CD4-positive, alpha-beta memory T cell (primary cell): Measurements from ENCODE around the gene CFAP77. TPM values are rescaled to one million over a fixed set of nuclear protein-coding genes. Genes with fewer than 3 reads are reported as not detected.

Experiments
- CTCF ChIA-PET: fragments of 350-600 bp; sonication (Branson Sonifier 250); formaldehyde crosslinking; loops from one replicate; lab custom pipeline; 2021; ENCODE audit warnings: inconsistent platforms; ENCODE audit not compliant: partially characterized antibody; lab: Charles Lee
- POLR2A ChIA-PET: fragments of 350-600 bp; sonication (Branson Sonifier 250); formaldehyde crosslinking; loops from one replicate; lab custom pipeline; 2021; ENCODE audit not compliant: partially characterized antibody; lab: Charles Lee
- DNase-seq, 5 donors: peaks; one replicate each; pipeline versions ENCODE4 v3.0.0 to v3.0.0-alpha.2; 2020 to 2022; ENCODE audit warnings: mixed read lengths in 1 of 5
- H3K27ac ChIP-seq: one replicate; pipeline ENCODE4 v1.7.0; 2013; ENCODE audit warnings: low read depth, low read length
- H3K27me3 ChIP-seq: 2 replicates; pipeline ENCODE4 v1.7.0; 2013; ENCODE audit warnings: mild to moderate bottlenecking, low read length, moderate library complexity; ENCODE audit not compliant: insufficient read depth
- H3K36me3 ChIP-seq: 2 replicates; pipeline ENCODE4 v1.7.0; 2013; ENCODE audit warnings: mild to moderate bottlenecking, low read length, moderate library complexity; ENCODE audit not compliant: insufficient read depth
- H3K4me1 ChIP-seq: 2 replicates; pipeline ENCODE4 v1.7.0; 2013; ENCODE audit warnings: mild to moderate bottlenecking, low read length, moderate library complexity; ENCODE audit not compliant: insufficient read depth
- H3K4me3 ChIP-seq, 2 donors: one replicate each; pipeline ENCODE4 v1.7.0; 2013; ENCODE audit warnings: low read length in 2 of 2, mild to moderate bottlenecking in 1 of 2
- H3K9me3 ChIP-seq, 2 donors: one replicate each; pipeline ENCODE4 v1.7.0; 2013; ENCODE audit warnings: low read length in 2 of 2, control low read depth in 1 of 2; ENCODE audit not compliant: control insufficient read depth in 1 of 2
- H3K27ac Mint-ChIP-seq, 7 donors: one replicate each; pipeline ENCODE4 v1.8.0; 2020 to 2021; ENCODE audit warnings: mixed read lengths in 7 of 7, mild to moderate bottlenecking in 6 of 7, inconsistent platforms in 3 of 7, moderate library complexity in 3 of 7
- H3K27me3 Mint-ChIP-seq, 2 donors: one replicate each; pipeline ENCODE4 v1.8.0; 2020 to 2021; ENCODE audit warnings: mixed read lengths in 2 of 2
- H3K36me3 Mint-ChIP-seq, 2 donors: one replicate each; pipeline ENCODE4 v1.8.0; 2020 to 2021; ENCODE audit warnings: mixed read lengths in 2 of 2, inconsistent platforms in 1 of 2, mild to moderate bottlenecking in 1 of 2
- H3K4me1 Mint-ChIP-seq, 4 donors: one replicate each; pipeline ENCODE4 v1.8.0; 2020 to 2021; ENCODE audit warnings: mixed read lengths in 4 of 4, mild to moderate bottlenecking in 1 of 4
- H3K4me3 Mint-ChIP-seq, 8 donors: one replicate each; pipeline ENCODE4 v1.8.0; 2020 to 2021; ENCODE audit warnings: mixed read lengths in 8 of 8, mild to moderate bottlenecking in 7 of 8, moderate library complexity in 6 of 8, inconsistent platforms in 3 of 8
- H3K9me3 Mint-ChIP-seq, 8 donors: one replicate each; pipeline ENCODE4 v1.8.0; 2020 to 2021; ENCODE audit warnings: mixed read lengths in 8 of 8, mild to moderate bottlenecking in 5 of 8, inconsistent platforms in 3 of 8, moderate library complexity in 1 of 8
- intact Hi-C: fragments of 100-400 bp; cut with micrococcal nuclease; formaldehyde crosslinking; loops from one replicate; pipeline ENCODE4 v1.15.1; 2023
- polyA plus RNA-seq, 2 donors: library from polyadenylated mRNA; unstranded; fragments of 300-500 nt; fragmentation: Illumina TruSeq; gene quantifications; one replicate each; pipeline ENCODE4 v1.2.3, GENCODE V29; 2021
- total RNA-seq, 2 experiments: library from RNA; stranded (reverse); gene quantifications; one replicate each; pipeline ENCODE4 v1.2.3, GENCODE V29; 2021

CFAP77 gene
- total and polyA plus RNA-seq, 4 experiments from 2014 or later, result not detected

DNA sequence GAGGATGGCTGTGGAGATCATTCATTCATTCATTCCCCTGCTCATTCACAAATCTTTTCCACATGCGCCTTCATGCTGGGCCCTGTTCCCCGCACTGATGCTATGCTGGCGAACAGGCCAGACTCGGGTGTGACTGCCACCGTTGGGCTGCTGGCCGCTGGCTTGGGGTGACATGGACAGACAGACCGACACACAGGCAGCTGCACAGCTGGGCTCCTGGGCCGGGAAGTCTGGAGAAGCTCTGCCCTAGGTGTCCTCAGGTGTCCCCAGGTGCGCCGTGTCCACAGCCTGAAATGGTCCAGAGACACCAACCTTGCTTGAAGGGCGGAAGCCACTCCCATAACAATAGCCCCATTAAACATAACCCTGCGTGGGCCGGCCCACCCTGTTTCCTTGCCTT is 137.4 kb downstream of the CFAP77 start:
- no peaks in the 10 kb centered on the region for H3K9me3 ChIP-seq
- Mint-ChIP-seq H3K36me3 (no peaks in the 10 kb centered on the region), H3K4me1 (no peaks in the 10 kb centered on the region), H3K4me3 (no peak overlapping the region), H3K9me3 (no peaks in the 10 kb centered on the region), H3K27me3 (peaks cover 15% of the 10 kb centered on the region in 2 donors), H3K27ac (no peak overlapping the region)
- ChIA-PET POLR2A (no interaction called here), CTCF (no interaction called here)
- H3K36me3 ChIP-seq, result no peaks in the 10 kb centered on the region
- H3K4me3 ChIP-seq, result no peak overlapping the region
- no peak for DNase-seq
- H3K27ac ChIP-seq, result no peak overlapping the region
- H3K4me1 ChIP-seq, result no peaks in the 10 kb centered on the region
- no peaks in the 10 kb centered on the region for H3K27me3 ChIP-seq
- intact Hi-C loops, result no loop called here

DNA sequence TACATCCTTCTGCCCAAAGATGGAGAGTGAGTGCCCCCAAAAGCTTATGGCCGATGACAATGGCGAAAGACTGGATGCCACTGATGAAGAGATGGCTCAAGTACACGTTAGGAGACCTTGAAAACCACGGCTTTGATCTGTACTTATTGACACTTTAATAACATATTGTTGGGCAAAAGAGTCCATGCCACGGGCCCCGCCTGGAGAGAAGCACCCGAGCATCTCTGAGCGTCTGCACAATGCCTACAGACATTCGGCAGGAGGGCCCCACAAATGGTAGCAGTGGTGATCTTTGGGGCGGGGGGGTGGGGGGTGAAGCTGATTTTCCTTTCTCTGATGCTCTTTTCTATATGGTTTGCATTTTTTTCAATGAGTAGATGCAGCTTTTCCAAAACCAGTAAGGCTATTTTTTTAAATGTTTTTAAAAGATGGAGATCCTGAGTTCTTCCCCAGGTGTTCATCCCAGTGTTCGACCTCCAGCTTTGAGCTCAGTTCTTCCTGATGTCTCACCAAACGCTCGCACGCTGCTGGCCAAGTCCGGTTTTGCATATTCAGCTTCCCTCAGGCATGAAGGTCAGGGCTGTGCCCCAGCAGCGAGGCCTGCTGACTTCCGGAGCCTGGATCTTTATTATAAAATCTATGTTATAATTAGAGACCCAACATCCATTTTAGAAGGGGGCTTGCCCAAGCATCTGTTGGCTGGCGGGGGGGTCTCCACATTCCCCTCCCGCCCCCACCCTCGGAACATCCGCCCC is 138.1 kb downstream of the CFAP77 start:
- H3K4me3 ChIP-seq, result no peak overlapping the region
- DNase-seq, result no peak
- Mint-ChIP-seq H3K9me3 (no peaks in the 10 kb centered on the region), H3K36me3 (no peaks in the 10 kb centered on the region), H3K27ac (no peak overlapping the region), H3K27me3 (peaks cover 15 to 19% of the 10 kb centered on the region in 2 donors), H3K4me1 (no peaks in the 10 kb centered on the region), H3K4me3 (no peak overlapping the region)
- intact Hi-C loops, result no loop called here
- no peak overlapping the region for H3K27ac ChIP-seq
- no peaks in the 10 kb centered on the region for H3K36me3 ChIP-seq
- H3K27me3 ChIP-seq, result no peaks in the 10 kb centered on the region
- H3K9me3 ChIP-seq, result no peaks in the 10 kb centered on the region
- CTCF ChIA-PET, result no interaction called here
- POLR2A ChIA-PET, result no interaction called here
- no peaks in the 10 kb centered on the region for H3K4me1 ChIP-seq

DNA sequence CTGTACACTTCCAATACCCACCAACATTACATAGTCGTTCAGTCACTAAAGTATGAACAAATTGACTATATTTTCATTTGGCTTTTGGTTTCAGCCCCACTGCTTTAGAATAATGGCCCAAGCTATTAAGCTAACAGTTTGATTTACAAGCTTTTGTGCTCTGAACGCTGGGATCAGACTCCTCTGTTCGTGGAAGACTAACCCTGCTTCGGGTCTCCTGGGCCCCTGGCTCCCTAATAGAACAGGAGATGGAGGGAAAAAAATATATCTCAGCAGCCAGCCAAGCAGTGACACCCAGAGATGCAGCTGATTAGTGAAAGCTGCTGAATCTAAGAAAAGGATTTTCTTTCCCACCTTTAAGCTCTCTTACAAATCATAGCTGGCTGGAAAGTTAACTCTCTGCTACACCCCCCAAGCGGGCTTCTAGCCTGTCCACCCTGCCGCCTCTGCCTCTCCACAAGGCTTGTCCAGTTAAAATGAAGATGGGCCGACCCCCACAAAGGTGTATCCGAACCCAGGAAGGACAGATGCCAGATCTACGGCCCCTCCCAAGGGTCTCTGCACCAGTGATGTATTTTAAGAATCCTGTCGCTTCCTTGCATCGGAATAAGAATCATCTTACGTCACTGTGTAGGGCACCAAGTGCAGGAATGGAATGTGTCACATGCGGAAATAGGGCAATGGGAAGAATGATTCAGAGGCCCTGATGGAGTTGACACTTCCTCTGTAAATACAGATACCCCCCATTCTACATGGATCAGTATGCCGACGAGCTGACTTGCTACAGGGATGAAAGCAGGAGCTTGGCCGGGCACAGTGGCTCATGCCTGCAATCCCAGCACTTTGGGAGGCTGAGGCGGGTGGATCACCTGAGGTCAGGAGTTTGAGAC is 139.0 kb downstream of the CFAP77 start:
- no peaks in the 10 kb centered on the region for H3K9me3 ChIP-seq
- no peak for DNase-seq
- H3K27ac ChIP-seq, result no peak overlapping the region
- CTCF ChIA-PET, result no interaction called here
- POLR2A ChIA-PET, result no interaction called here
- no peak overlapping the region for H3K27ac Mint-ChIP-seq
- no peaks in the 10 kb centered on the region for H3K9me3 Mint-ChIP-seq
- H3K36me3 ChIP-seq, result no peaks in the 10 kb centered on the region
- no peak overlapping the region for H3K4me3 ChIP-seq
- H3K36me3 Mint-ChIP-seq, result no peaks in the 10 kb centered on the region
- no peaks in the 10 kb centered on the region for H3K4me1 Mint-ChIP-seq
- H3K4me1 ChIP-seq, result no peaks in the 10 kb centered on the region
- intact Hi-C loops, result no loop called here
- H3K4me3 Mint-ChIP-seq, result no peak overlapping the region
- peaks cover 15 to 20% of the 10 kb centered on the region in 2 donors for H3K27me3 Mint-ChIP-seq
- H3K27me3 ChIP-seq, result no peaks in the 10 kb centered on the region

DNA sequence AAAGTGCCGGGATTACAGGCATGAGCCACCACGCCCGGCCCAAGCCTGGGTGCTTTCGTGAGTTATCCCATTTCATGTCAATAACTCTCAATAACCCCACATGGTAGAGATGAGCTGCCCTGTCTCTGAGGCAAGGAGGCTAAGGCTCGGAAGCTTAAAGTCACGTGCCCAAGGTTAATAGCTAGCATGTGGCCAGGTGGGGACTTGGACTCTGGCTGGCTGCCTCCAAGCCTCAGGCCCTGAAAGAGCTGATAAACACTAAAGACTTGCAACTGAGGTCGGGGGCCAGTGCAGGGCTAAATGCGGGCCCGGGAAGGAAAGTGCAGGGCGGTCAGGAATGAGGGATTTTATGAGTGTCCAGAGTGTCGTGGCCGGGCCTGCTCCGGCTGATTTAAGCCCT is 141.5 kb downstream of the CFAP77 start:
- Mint-ChIP-seq H3K9me3 (no peaks in the 10 kb centered on the region), H3K36me3 (no peaks in the 10 kb centered on the region), H3K27me3 (peaks cover 27 to 31% of the 10 kb centered on the region in 2 donors), H3K4me1 (no peaks in the 10 kb centered on the region), H3K4me3 (no peak overlapping the region), H3K27ac (no peak overlapping the region)
- CTCF ChIA-PET, result no interaction called here
- Histone ChIP-seq H3K27ac (no peak overlapping the region), H3K27me3 (no peaks in the 10 kb centered on the region), H3K4me3 (no peak overlapping the region), H3K36me3 (no peaks in the 10 kb centered on the region), H3K4me1 (no peaks in the 10 kb centered on the region), H3K9me3 (no peaks in the 10 kb centered on the region)
- intact Hi-C loops, result no loop called here
- POLR2A ChIA-PET, result no interaction called here
- no peak for DNase-seq

- ChIA-PET CTCF (no interaction called here), POLR2A (no interaction called here)
- no peak overlapping the region for H3K27ac Mint-ChIP-seq
- H3K9me3 Mint-ChIP-seq, result no peaks in the 10 kb centered on the region
- H3K27ac ChIP-seq, result no peak overlapping the region
- intact Hi-C loops, result no loop called here
- no peaks in the 10 kb centered on the region for H3K4me1 Mint-ChIP-seq
- no peak overlapping the region for H3K4me3 ChIP-seq
- H3K36me3 ChIP-seq, result no peaks in the 10 kb centered on the region
- H3K36me3 Mint-ChIP-seq, result no peaks in the 10 kb centered on the region
- H3K27me3 Mint-ChIP-seq, result peaks cover 25 to 31% of the 10 kb centered on the region in 2 donors
- H3K27me3 ChIP-seq, result no peaks in the 10 kb centered on the region
- H3K9me3 ChIP-seq, result no peaks in the 10 kb centered on the region
- DNase-seq, result no peak
- no peaks in the 10 kb centered on the region for H3K4me1 ChIP-seq
- no peak overlapping the region for H3K4me3 Mint-ChIP-seq
Observed at GRCh38 chr9:132552041-132552440, 142.0 kb downstream of the CFAP77 start.

DNA sequence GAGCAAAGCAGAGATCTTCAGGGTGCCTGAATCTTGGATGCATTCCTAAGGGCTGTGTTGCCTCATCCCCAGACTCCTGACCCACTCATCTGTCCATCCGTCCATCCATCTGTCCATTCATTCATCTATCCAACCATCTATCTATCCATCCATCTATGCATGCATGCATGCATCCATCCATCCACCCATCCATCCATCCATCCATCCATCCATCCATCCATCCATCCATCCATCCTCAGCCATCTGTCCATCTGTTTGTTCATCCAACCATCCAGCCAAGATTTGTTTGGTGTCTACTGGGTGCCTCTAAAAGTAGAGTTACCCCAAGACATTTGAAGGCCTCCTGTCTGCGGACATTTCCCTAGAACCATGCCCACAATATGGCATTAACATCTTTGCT is 144.7 kb downstream of the CFAP77 start:
- Histone ChIP-seq H3K27me3 (no peaks in the 10 kb centered on the region), H3K4me1 (no peaks in the 10 kb centered on the region), H3K36me3 (no peaks in the 10 kb centered on the region), H3K4me3 (no peak overlapping the region), H3K27ac (no peak overlapping the region), H3K9me3 (no peaks in the 10 kb centered on the region)
- POLR2A ChIA-PET, result no interaction called here
- Mint-ChIP-seq H3K27me3 (peaks cover 16 to 31% of the 10 kb centered on the region in 2 donors), H3K27ac (no peak overlapping the region), H3K4me1 (no peaks in the 10 kb centered on the region), H3K4me3 (no peak overlapping the region), H3K9me3 (peaks cover 0 to 6% (median 5%) of the 10 kb centered on the region in 8 donors), H3K36me3 (peaks cover 0 to 4% of the 10 kb centered on the region in 2 donors)
- DNase-seq, result no peak
- intact Hi-C loops, result no loop called here
- CTCF ChIA-PET, result no interaction called here

- intact Hi-C loops, result no loop called here
- Histone ChIP-seq H3K9me3 (no peaks in the 10 kb centered on the region), H3K4me3 (no peak overlapping the region), H3K4me1 (no peaks in the 10 kb centered on the region), H3K36me3 (no peaks in the 10 kb centered on the region), H3K27ac (no peak overlapping the region), H3K27me3 (no peaks in the 10 kb centered on the region)
- H3K4me1 Mint-ChIP-seq, result no peaks in the 10 kb centered on the region
- H3K27me3 Mint-ChIP-seq, result peaks cover 18 to 31% of the 10 kb centered on the region in 2 donors
- DNase-seq, result no peak
- peaks cover 0 to 4% of the 10 kb centered on the region in 2 donors for H3K36me3 Mint-ChIP-seq
- ChIA-PET POLR2A (no interaction called here), CTCF (no interaction called here)
- no peak overlapping the region for H3K27ac Mint-ChIP-seq
- H3K9me3 Mint-ChIP-seq, result peaks cover 0 to 10% (median 5%) of the 10 kb centered on the region in 8 donors
- no peak overlapping the region for H3K4me3 Mint-ChIP-seq
Observed at GRCh38 chr9:132555528-132555927, 145.5 kb downstream of the CFAP77 start.
